ENCODE results near the gene ARPC5L.
"Not testable (repeated sequence)": the region's sequence is repeated elsewhere in the genome, so short reads cannot be mapped to it uniquely, and the experiment has no call there.

Gene ARPC5L

DNA sequence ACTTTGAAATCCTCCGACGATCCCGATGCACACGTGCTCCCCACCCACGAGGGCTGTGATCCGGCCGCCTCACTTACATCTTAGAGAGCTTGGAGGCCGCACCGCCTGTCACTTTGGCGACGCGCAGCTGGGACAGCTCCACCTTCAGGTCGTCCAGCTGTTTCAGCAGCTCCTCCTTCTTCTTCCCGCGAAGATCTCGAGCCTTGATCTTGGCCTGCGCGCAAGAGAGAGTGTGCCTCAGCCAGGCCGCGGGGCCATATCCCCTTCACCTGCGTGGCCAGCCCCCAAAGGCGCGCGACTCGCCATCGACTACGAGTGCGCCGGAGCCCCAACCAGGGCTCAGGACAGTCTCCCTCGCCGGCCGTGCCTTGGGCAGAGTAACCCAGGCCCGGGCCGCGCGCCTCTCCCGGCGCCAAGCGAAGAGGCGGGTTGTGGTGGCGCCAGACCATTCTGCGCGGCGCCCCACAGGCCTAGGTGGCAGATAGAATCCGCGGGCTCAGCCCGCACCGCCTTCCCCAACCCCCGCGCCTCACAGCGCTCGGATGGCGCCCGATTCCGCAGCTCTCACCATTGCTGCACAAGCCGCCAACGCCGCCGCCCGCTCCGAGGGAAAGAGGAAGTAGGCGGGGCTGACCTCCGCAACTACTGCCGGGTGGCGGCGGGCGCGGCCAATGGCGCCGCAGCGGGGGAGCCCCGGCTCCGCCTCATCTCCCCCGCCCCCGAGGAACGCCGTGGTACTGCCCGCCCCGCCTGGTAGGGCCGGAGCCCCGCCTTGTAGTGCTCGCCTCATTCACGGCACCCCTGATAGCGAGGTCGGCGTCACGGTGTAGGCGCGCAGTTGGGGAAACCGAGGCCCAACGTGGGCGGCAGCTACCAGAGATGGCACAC lies at the start of gene ARPC5L, which contains the start of gene RPL35:
Gene ARPC5L (plus strand): TSS at position 789 of the 888 bp plus-strand sequence. CDS start 7,161 bp downstream, outside the sequence.
Gene RPL35 (minus strand): TSS at position 616 of the 888 bp plus-strand sequence. CDS start 45 bp downstream, at position 571.
- DNase-seq = peak; percentile 97

DNA sequence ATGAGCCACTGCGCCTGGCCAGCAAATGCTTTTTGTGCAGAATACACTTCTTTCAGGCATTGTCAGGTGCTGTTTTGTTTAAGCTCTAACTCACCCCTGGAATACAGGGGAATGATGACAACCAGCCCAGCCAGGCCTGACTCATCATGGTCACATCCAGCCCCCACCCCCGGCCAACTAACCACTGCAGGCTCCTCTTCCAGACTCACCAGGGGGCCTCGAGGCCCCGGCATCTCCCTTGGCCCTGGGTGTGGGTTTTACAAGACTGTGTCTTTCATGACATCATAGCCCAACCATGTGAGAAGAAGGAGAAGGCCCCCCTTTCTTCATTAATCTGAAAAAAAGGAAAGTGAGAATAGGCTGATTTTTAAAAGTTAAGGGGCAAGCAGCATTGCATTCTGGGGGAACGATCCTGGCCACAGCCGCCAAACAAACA lies 49.5 kb upstream of the ARPC5L start:
- DNase-seq = no peak

DNA sequence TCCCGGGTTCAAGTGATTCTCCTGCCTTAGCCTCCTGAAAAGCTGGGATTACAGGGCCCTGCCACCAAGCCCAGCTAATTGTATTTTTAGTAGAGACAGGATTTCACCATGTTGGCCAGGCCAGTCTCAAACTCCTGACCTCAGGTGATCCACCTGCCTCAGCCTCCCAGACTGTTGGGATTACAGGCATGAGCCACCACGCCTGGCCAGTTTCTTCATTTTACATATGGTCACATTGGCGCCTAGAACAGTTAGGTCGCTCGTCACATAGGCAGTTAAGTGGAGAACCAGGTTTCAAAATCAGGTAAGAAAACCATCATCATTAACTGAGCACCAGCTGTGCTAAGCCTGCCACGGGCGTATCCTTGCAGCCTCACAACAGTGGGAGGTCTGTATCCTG lies 48.9 kb upstream of the ARPC5L start:
- DNase-seq = no peak

DNA sequence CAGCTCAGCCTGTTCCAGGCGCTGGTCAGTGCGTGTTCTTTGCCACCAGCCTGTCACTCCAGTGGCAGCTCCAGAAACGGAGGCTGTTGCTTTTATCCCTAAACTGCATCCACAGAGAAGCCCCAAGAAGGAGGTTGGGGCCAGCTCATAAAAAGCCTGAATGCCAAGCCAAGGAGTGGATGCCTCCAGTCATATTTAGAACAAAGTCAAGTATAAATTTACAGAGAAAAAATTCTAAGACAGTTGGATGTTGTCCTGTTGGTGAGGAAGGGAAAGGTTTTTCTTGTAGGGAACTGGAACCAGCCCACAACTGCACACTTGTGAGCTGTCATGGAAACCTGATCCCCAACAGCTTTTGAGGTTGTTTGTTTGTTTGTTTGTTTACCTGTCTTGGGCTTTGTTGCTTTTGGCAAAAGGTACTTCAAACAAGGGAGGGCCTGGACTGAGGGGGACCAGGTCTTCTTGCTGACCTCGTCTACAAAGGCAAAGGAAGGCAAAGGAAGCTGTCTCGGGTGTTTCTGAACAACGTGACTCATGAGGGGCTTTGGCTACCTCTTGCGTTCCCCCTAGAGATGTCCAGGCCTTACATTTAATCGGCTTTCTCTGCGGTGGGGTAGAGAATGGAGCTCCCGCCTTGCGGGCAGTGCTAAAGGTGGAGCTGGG lies 48.3 kb upstream of the ARPC5L start:
- peak; percentile 52 for DNase-seq

DNA sequence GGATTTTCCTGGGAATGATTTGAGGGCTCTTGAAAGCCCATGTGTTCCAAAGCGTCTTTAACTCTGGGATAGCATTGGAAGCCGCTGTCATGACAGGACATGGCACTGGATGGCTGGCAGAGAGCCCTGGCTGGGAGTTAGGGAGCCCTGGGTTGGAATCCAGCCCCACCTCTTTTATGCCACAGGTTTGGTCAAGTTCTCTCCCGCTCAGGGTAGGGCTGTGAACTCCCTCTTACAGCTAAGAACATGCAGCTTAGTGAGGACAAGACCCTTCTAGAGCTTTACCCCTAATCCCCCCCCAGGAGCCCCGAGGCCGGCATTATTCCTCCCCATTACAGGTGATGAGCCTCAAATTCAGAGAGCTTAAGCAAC lies 47.8 kb upstream of the ARPC5L start:
- no peak for DNase-seq

DNA sequence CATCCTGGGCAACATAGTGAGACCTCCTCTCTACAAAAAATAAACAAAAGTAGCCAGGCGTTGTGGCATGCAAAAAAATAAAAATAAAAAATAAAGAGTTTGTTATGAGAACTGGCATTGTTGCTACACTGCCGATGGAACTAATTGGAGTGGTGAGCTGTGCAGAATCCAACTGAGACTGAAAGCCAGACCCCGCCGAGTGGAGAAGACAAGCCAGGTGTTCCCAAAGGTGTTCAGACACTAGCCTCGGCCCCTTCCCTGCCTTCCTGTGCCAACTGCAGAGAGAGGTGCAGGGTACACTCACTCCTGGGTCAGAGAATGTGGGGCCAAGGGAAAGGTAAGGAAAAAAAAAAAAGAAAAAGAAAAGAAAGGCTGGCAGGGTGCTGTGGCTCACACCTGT lies 46.3 kb upstream of the ARPC5L start:
- DNase-seq = no peak

DNA sequence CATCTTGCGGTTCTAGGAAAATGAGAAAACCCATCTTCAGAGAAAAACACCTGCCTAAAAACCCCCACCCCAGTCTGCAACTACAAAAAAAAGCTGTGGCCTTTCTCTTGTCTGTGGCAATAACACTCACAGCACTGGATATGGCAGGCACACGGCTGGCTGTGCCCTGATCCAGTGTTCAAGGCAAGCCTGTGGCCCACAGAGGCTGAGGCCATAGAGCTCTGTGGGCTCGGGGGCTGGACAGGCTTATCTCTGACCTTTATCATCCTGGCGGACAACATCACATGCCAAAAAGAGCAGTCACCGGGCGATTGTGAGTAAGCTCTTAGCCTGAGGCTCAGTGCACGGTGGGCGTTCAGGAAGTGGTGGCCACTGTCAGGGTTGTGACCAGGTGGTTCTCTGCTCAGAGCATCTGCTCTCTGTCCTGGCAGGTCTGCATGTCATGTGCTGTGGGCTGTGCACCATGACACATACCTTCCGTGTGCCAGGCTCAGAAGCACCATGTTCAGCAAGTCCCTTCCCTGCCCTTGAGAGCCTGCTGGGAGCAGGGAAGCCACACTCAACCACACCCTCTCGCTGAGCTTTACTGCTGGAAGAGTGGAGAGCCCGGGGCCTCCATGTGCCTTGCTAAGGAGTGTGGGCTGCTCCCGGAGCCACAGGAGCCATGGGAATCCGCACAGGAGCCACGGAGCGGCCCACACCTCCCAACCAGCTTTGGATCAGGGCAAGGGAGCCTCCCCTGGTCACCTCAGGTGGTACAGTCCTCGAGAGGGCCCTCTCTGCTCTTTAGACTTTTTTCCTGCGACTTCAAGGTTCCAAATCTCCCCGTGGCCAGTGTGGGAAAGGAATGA lies 43.3 kb upstream of the ARPC5L start:
- DNase-seq = no peak

DNA sequence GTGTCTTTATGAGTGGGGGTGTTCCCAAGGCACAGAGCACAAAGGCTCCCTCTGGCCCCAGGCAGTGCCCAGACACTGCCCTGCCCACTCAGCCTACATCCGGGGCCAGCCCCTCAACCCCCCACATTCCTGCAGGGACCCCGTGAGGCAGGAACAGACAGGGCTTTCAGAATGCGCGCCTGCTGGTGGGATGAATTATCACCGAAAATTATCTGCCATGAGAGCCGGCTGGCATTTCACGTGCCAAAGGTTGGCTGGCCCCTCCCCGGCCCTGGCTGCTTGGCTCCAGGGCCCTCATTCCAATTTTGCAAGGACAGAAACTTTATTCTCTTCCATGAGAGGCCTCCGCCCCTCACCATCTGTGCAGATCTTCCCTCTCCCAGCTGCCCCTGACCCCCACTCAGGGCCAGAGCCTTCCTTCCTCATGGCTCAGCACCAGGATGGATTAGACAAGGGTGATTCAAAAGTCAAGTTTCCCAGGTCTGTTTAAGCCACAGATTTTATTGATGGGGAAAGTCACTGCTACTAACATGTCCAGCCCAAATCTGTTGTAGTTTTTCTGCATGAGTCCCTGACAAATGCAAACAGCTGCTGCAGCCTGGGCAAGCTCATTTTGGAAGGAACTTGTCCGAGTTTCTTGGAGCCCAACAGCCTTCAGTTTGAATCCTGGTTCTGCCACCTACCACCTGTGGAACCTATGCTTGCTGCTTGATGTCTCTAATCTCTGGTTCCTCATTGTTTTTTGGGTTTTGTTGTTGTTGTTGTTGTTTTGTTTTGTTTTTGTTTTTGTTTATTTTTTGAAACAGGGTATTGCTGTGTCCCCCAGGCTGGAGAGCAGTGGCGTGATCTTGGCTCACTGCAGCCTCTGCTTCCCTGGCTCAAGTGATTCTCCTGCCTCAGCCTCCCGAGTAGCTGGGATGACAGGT lies 41.0 kb upstream of the ARPC5L start:
- DNase-seq = peak; percentile 69

DNA sequence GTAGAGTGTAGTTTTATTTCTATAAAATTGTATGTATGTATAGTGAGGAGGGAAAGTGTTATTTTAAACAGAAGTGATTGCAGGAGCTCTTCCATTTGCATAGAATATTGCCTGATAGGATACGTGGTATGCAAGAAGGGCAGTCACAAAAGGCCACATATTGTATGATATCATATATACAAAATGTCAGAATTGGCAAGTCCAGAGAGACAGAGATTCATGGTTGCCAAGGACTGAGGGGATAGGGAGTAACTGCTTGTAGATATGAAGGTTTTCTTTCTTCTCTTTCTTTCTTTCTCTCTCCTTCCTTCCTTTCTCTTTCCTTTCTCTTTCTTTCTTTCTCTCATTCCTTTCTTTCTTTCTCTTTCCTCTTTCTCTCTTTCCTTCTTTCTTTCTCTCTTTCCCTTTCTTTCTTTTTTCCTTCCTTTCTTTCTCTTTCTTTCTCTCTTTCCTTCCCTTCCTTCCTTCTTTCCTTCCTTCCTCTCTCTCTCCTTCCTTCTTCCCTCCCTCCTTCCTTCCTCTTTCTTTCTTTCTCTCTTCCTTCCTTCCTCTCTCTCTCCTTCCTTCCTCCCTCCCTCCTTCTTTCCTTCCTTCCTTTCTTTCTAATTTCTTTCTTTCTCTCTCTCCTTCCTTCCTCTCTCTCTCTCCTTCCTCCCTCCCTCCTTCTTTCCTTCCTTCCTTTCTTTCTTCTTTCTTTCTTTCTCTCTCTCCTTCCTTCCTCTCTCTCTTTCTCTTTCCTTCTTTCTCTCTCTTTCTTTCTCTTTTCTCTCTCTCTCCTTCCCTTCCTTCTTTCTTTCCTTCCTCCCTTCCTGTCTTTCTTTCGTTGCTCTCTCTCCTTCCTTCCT lies 33.2 kb upstream of the ARPC5L start:
- DNase-seq = no peak

DNA sequence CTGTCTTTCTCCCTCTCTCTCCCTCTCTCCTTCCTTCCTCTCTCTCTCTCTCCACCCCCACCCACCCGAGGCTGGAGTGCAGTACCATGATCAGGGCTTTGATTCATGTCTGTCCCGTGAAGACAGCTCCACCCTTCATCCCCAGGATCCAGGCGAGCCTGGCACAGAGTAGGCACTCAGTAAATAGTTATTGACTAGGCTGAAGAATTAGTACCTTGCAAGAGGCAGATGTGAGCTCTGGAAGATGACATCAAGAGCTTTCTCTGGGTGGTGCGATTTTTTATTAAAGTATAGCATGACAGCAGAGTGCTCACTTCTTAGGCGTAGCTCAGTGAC lies 32.6 kb upstream of the ARPC5L start:
- no peak for DNase-seq

DNA sequence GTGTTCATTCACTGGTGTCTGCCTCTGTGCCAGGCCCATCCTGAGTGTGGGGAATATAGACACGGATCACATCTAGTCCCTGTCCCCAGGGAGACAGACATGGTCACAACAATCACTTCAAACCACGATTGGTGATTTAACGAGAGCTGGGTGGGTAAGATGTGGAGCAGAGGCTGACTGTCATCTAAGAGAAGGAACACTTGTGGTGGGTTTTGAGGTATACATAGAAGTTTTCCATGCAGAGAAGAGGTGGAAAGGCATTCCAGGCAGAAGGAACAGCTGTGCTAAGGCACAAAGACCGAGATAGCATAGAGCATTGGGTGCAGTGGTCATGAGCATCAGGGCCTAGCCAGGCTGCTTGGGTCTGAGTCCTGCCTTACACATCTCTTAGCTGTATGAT lies 31.3 kb upstream of the ARPC5L start:
- DNase-seq = no peak

DNA sequence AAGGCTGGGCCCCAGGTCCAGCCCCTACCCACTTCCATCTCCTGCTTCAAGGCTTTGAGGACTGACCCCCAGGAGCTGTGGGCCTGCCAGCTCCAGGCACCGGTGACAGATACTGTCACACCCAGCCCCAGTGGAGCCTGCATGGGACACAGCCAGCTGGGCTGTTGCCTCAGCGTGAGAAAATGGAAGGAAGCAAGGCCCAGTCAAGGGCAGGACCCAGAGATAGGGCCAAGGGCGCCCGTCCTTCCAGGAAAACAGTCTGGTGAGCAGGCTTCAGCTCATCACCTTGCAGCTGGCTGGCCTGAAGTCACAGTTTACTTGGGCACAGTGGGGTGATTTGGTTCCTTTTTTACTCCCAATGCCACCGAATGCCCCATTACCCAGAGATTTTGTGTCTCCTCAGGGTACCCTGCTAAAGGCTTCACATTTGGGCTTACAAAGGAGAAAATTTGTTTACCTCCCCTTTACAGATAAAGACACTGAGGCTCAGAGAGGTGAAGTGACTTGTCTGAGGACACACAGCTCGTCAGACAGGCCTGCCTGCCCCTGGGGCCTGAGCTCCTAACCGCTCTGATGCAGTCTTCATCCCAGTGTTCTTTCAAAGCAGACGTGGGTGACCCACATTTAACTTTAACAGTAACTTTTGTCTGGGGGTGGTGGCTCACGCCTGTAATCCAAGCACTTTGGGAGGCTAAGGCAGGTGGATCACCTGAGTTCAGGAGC lies 30.1 kb upstream of the ARPC5L start:
- no peak for DNase-seq

DNA sequence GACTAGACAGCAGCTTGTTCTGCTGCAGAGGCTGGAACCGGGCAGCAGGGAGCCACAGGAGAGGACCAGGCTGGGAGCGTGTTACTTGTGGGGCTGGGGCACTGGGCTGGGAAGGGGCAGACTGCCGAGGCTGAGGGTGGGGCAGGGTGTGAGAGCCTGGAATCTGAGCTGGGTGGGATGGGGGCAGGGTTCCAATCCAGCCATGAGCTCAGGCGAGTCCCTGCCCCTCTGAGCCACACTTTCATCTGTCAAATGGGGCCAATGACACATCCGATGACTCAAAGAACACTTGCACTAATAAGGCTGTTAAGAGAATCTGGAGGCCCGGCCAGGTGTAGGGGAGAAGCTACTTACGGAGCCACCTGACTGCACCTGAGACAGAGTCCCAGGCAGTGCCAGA lies 27.3 kb upstream of the ARPC5L start:
- DNase-seq = no peak

DNA sequence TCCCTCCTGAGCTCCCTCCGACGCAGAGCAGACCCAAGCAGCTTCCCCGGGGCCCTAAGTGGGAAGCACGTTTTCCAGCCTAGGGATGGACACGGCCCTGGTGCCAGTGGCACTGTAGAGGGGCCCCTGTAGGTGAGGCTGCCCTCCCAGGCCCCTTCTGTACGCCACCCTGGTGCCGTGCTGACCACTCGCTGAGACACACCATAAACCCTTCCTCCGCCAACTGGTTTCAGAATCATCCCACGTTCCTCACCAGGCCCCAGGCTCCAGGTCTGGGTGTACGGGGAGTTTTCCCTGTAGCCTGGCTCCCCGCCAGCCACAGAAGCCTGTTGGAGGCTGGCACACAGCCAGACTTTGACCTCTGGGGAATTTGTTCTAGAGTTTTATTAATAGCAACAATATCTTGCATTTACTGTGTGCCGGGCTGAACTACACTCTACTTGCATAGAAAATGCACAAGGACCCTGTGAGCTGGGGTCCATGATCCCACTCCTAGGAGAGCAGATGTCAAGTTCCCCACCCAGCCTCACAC lies 26.8 kb upstream of the ARPC5L start:
- DNase-seq = peak; percentile 74

DNA sequence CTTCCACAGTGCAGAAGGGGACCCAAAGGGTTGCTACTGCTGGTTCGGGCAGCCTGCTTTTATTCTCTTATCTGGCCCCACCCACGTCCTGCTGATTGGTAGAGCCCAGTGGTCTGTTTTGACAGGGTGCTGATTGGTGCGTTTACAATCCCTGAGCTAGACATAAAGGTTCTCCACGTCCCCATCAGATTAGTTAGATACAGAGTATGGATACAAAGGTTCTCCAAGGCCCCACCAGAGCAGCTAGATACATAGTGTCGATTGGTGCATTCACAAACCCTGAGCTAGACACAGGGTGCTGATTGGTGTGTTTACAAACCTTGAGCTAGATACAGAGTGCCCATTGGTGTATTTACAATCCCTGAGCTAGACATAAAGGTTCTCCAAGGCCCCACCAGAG lies 23.8 kb upstream of the ARPC5L start:
- not testable (repeated sequence) for DNase-seq

DNA sequence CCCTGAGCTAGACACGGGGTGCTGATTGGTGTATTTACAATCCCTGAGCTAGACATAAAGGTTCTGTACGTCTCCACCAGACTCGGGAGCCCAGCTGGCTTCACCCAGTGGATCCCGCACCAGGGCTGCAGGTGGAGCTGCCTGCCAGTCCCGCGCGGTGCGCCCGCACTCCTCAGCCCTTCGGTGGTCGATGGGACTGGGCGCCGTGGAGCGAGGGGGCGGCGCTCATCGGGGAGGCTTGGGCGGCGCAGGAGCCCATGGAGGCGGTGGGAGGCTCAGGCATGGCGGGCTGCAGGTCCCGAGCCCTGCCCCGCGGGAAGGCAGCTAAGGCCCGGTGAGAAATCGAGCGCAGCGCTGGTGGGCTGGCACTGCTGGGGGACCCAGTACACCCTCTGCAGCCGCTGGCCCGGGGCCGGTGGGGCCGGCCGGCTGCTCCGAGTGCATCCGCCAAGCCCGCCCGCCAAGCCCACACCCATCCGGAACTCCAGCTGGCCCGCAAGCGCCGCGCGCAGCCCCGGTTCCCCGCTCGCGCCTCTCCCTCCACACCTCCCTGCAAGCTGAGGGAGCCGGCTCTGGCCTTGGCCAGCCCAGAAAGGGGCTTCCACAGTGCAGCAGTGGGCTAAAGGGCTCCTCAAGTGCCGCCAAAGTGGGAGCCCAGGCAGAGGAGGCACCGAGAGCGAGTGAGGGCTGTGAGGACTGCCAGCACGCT lies 23.2 kb upstream of the ARPC5L start:
- DNase-seq = not testable (repeated sequence)

DNA sequence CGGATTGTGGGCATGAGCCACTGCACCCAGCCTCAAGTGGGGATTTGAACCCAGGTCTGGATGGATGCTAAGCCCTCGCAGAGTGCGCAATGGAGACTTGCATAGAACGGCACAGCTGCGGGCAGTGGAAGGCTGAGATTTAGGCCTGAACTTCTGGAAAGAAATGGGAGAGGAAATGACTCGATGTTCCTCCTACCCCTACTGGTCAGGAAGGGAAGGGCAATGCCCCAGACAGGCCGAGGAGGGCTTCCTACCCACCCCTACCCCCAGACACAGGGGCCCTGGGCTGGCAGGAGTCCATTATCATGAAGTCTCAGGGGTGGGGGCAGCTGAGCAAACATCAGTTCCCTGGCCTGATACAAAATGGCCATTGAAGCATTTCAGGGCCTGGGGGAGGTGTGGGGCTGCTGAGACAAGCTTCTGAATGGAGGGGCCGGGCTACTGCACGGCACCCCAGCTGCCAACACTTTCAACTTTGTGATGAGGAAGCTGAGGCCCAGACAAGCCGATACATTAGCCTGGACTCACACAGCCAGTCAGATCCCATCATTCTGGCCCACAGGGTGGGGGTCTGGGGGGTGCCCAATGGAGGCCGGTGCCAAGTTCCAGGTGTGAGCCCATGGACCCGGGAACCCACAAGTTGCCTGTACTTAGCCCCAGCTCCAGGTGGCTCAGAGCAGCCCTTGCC lies 22.2 kb upstream of the ARPC5L start:
- peak; percentile 46 for DNase-seq

DNA sequence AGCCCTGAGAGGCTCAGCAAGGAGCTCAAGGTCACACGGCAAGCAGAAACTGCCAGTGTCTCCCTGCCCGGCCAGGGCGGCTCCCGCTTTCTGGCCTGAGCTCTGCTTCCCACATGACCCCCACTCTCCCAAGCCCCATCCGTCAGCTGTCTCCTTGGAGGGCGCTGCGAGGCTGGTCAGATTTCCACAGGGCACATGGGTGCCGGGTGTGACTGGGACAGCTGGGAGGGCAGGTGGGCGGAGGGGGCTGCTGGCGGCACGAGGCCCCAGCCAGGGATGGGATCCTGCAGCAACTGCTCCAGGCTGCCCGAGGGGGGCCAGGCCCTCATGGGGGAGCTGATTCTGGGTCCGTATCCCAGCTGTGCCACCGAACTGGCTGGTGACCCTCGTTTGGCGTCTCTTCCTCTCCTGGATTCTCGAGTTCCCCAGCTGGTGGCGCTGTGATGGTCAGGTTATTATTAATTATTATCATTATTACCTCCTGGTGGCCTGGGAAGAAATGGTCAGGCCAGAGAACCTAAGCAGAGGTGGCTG lies 21.6 kb upstream of the ARPC5L start:
- DNase-seq = no peak
